SJCRH30 (cell line): Measurements from ENCODE around the gene TPK1. TPM values are rescaled to one million over a fixed set of nuclear protein-coding genes. Genes with fewer than 3 reads are reported as not detected.
A peak's percentile ranks its signal among the peaks of the same experiment; 100 is the strongest.

Experiments
- DNase-seq, 2 experiments: peaks; one replicate each; pipeline ENCODE4 v3.0.0-alpha.2; 2015 to 2020
- H3K27ac ChIP-seq: fragments of 250-450 bp; sonication (Bioruptor Pico); 2 replicates; pipeline ENCODE4 v1.5.1; 2020; ENCODE audit warnings: mild to moderate bottlenecking, moderate library complexity
- H3K27me3 ChIP-seq: fragments of 250-450 bp; sonication (Bioruptor Pico); 2 replicates; pipeline ENCODE4 v1.5.1; 2020; ENCODE audit warnings: mild to moderate bottlenecking, moderate library complexity
- H3K36me3 ChIP-seq: fragments of 250-450 bp; sonication (Bioruptor Pico); 2 replicates; pipeline ENCODE4 v1.5.1; 2020; ENCODE audit warnings: mild to moderate bottlenecking, moderate library complexity
- H3K4me1 ChIP-seq: fragments of 250-450 bp; sonication (Bioruptor Pico); 2 replicates; pipeline ENCODE4 v1.5.1; 2020; ENCODE audit warnings: mild to moderate bottlenecking, moderate library complexity
- H3K4me3 ChIP-seq: fragments of 250-450 bp; sonication (Bioruptor Pico); 2 replicates; pipeline ENCODE4 v1.5.1; 2020; ENCODE audit warnings: mild to moderate bottlenecking, moderate library complexity
- H3K9me3 ChIP-seq: fragments of 250-450 bp; sonication (Bioruptor Pico); replicated peaks from 2 replicates; pipeline ENCODE4 v1.5.1; 2020; ENCODE audit warnings: mild to moderate bottlenecking, moderate library complexity
- total RNA-seq: library from RNA; depleted of rRNA; stranded (reverse); fragments of >200 nt; shearing (Covaris generic); gene quantifications from 2 replicates; pipeline ENCODE4 v1.2.3, GENCODE V29; 2014

TPK1 gene
- total RNA-seq, 1 experiment from 2014 or later: 2.4 TPM

DNA sequence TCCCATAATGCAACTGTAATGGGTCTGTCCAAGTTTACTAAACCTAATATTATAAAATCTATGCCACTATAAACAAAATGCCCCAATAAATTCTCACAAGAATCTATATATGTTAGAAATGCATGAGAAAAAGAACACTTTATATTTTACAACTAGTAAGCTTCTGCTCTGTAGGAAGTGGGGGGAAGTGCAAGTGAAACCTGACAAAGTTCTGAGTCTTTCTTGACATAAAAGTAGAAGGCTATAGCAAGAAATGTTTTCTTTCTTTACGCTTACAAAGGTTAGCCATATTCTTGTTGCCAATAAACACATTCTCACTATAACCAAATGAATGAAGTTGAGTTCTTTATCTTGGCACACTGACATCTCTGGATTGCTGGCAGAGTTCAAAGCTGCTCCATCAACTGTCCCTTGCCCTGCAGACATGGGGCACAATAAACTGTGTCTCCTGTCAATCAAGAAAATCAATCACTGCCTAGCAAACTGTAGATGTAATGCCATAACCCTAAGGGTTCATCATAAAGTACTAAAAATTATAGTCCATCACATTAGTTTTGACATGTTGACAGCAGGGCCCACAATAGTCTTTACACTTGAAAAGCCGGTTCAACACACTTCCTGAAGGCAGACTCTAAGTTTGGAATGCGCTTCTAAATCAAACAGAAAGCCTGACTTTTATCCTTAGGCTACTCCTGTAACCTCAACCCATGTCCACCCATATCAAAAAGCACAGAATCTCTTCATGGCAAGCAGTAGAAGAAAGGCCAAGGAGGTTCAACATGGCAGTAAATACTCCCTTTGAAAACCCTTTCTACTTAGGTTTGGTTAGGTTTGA lies 58.6 kb downstream of the TPK1 start:
- Histone ChIP-seq H3K36me3 (no peaks in the 10 kb centered on the region), H3K4me3 (no peak overlapping the region), H3K9me3 (no peaks in the 10 kb centered on the region), H3K27me3 (no peaks in the 10 kb centered on the region), H3K4me1 (no peaks in the 10 kb centered on the region), H3K27ac (no peak overlapping the region)
- no peak for DNase-seq

DNA sequence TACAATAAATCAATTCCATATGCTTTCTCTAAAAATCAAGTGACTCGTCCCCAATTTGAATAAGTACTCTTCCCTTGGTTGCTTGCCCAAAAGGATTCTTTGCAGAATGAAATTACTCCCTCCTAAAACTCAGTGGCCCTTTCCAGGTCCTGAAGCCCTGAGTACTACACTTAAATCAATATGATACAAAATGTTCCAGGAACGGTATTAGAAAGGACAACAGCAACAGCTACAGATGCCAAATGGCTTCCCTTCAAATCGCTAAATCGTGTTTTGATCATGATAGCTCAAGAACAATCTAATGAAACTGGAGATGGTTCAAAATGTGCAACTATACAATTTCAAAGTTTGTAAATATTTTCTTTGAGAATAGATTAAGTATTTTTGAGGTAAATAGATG lies 59.4 kb downstream of the TPK1 start:
- no peaks in the 10 kb centered on the region for H3K4me1 ChIP-seq
- DNase-seq: no peak
- H3K36me3 ChIP-seq: no peaks in the 10 kb centered on the region
- no peak overlapping the region for H3K4me3 ChIP-seq
- no peaks in the 10 kb centered on the region for H3K9me3 ChIP-seq
- no peak overlapping the region for H3K27ac ChIP-seq
- no peaks in the 10 kb centered on the region for H3K27me3 ChIP-seq

DNA sequence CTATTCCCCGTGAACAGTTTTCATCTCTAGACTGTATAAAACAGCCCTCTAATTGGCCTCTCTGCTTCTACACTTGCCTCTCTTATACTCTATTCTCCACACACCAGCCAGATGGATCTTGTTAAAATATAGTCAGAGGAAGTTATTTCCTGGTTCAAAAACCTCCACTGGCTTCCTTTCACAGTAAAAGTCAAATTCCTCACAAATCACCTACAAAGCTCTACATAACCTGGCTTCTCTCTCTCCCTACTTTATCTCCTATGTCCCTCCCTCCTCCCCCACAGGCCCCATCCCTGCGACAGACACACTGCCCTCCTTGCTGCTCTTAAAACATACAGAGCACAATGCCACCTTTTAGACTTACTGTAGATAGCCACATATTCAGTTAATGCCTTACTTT lies 60.1 kb downstream of the TPK1 start:
- Histone ChIP-seq H3K4me1 (no peaks in the 10 kb centered on the region), H3K36me3 (no peaks in the 10 kb centered on the region), H3K27me3 (no peaks in the 10 kb centered on the region), H3K9me3 (no peaks in the 10 kb centered on the region), H3K27ac (no peak overlapping the region), H3K4me3 (no peak overlapping the region)
- no peak for DNase-seq

DNA sequence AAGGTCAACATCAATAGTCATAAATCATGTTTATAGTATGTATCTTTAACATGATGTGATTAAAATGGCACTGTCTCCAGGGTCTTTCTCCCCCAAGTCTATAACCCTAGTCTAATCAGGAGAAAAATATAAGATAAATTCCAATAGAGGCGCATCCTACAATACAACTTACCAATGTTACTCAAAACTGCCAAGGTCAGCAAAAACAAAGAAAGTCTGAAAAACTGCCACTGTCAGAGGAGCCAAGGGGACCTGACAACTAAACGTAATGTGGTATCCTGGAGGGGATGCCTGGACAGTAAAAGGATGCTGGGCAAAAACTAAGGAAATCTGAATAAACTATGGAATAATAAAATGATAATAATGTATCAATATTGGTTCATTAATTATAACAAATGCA lies 63.9 kb downstream of the TPK1 start:
- H3K4me3 ChIP-seq: no peak overlapping the region
- no peaks in the 10 kb centered on the region for H3K9me3 ChIP-seq
- DNase-seq: no peak
- no peaks in the 10 kb centered on the region for H3K4me1 ChIP-seq
- H3K27ac ChIP-seq: no peak overlapping the region
- H3K27me3 ChIP-seq: no peaks in the 10 kb centered on the region; the same call in 1 of the 2 replicates
- H3K36me3 ChIP-seq: no peaks in the 10 kb centered on the region

- no peaks in the 10 kb centered on the region; the same call in 1 of the 2 replicates for H3K27me3 ChIP-seq
- H3K27ac ChIP-seq: no peak overlapping the region
- H3K4me1 ChIP-seq: no peaks in the 10 kb centered on the region
- DNase-seq: no peak
- H3K4me3 ChIP-seq: no peak overlapping the region
- H3K9me3 ChIP-seq: no peaks in the 10 kb centered on the region
- H3K36me3 ChIP-seq: no peaks in the 10 kb centered on the region
Observed at GRCh38 chr7:144771174-144771573, 64.7 kb downstream of the TPK1 start.

DNA sequence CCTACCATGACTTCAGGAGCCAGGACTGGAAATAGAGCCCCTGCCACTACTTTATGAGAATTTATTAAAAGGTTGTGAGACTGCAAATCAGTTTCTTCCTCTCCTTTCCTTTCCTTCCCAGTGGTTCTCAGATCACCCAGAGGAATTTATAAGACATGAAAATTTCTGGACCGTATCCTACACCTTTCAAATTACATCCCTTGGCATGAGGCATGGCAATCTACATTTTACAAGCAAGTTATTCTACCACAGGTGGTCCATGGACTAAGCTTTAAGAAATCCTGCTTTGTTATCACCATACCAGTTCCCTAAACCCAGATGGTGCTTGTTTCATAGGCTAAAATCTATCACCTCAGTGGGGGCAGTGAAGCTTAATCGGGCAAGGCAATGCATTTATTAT lies 66.5 kb downstream of the TPK1 start:
- no peak for DNase-seq
- no peaks in the 10 kb centered on the region for H3K4me1 ChIP-seq
- no peaks in the 10 kb centered on the region for H3K36me3 ChIP-seq
- H3K4me3 ChIP-seq: no peak overlapping the region
- H3K27me3 ChIP-seq: peaks cover 5% of the 10 kb centered on the region; the same call in 1 of the 2 replicates
- H3K27ac ChIP-seq: no peak overlapping the region
- H3K9me3 ChIP-seq: no peaks in the 10 kb centered on the region

DNA sequence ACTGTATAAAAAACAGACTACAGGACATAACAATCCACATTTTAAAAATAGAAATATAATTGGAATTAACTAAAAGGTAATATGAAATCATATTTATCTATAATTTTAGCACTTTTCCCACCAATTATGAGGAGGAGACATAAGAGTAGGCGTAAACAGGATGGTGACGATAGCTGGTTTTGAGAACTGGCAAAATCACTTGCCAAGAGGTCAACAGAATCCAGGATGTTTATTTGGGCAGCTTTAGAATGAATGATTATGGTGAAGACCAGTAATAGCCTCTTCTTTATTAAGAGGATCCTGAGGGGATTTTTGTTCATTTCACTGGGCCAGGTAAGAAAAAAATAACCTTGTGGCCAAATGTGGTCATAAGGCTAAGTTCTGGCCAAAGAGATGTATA lies 67.2 kb downstream of the TPK1 start:
- H3K4me1 ChIP-seq: no peaks in the 10 kb centered on the region
- DNase-seq: no peak
- peaks cover 5% of the 10 kb centered on the region; the same call in 1 of the 2 replicates for H3K27me3 ChIP-seq
- no peak overlapping the region for H3K27ac ChIP-seq
- H3K4me3 ChIP-seq: no peak overlapping the region
- H3K36me3 ChIP-seq: no peaks in the 10 kb centered on the region
- H3K9me3 ChIP-seq: no peaks in the 10 kb centered on the region

GRCh38 chr7:144763291-144763690 lies 72.6 kb downstream of the TPK1 start:
- Histone ChIP-seq H3K27me3 (peaks cover 5% of the 10 kb centered on the region; the same call in 1 of the 2 replicates), H3K4me1 (no peaks in the 10 kb centered on the region), H3K9me3 (no peaks in the 10 kb centered on the region), H3K4me3 (no peak overlapping the region), H3K36me3 (no peaks in the 10 kb centered on the region), H3K27ac (no peak overlapping the region)
- DNase-seq: no peak

- Histone ChIP-seq H3K36me3 (no peaks in the 10 kb centered on the region), H3K9me3 (no peaks in the 10 kb centered on the region), H3K4me3 (no peak overlapping the region), H3K27me3 (peaks cover 5% of the 10 kb centered on the region; the same call in 1 of the 2 replicates), H3K27ac (no peak overlapping the region), H3K4me1 (no peaks in the 10 kb centered on the region)
- no peak for DNase-seq
Observed at GRCh38 chr7:144762853-144763252, 73.0 kb downstream of the TPK1 start.

DNA sequence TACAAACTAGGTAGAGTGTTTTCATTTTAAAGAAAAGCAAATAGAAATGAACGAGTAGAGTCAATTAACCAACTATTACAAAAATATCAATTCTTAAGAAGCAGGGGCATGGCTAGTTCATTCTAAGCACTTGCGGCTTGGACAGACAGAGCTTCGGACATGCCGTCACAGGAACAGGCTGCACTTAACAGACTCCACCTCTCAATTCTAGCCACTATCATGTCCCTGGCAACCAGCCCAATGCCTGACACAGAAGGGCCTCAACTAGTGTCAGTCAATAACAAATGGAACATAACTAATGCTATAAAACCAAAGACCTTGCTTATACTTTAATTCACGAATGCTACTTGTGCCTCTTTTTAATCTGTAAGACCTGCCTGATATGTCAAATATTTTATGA lies 74.4 kb downstream of the TPK1 start:
- Histone ChIP-seq H3K4me3 (no peak overlapping the region), H3K27me3 (0 out of 2 replicates have a peak, but pooled peaks cover 5% of the 10 kb centered on the region), H3K4me1 (no peaks in the 10 kb centered on the region), H3K36me3 (no peaks in the 10 kb centered on the region), H3K9me3 (no peaks in the 10 kb centered on the region), H3K27ac (no peak overlapping the region)
- DNase-seq: no peak

DNA sequence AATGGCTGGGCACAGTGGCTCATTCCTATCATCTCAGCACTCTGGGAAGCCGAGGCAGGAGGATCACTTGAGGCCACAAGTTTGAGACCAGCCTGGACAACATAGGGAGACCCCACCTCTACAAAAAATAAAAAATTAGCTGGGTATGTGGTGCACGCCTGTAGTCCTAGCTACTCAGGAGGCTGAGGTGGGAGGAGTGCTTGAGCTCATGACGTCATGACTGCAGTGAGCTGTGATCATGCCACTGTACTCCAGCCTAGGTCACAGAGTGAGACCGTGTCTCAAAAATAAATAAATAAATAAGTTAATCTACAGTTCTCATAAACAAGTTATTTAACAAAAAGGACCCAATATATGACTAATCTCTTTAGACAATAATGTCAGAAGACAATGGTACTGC lies 76.2 kb downstream of the TPK1 start:
- Histone ChIP-seq H3K27ac (no peak overlapping the region), H3K9me3 (no peaks in the 10 kb centered on the region), H3K4me1 (no peaks in the 10 kb centered on the region), H3K27me3 (no peaks in the 10 kb centered on the region), H3K36me3 (no peaks in the 10 kb centered on the region), H3K4me3 (no peak overlapping the region)
- no peak for DNase-seq

DNA sequence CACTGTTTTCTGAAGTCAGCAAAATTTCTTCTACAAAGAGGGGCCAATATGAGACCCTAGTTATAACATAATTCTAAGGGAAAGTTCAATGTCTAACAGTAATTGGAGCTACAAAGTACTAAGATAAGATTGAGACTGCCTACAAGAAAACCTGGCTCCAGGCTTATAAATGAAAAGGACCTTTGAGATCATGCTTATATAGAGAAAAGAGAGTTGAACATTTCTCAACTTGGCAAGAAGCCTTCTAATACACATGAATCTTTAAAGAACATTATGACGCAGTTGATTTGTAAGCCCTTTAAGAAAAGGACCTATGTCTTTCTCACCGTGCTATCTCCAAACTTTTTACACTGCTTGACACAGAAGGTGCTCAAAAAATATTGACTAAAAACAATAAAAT lies 87.9 kb downstream of the TPK1 start:
- Histone ChIP-seq H3K27me3 (peaks cover 5% of the 10 kb centered on the region; the same call in 1 of the 2 replicates), H3K4me1 (no peaks in the 10 kb centered on the region), H3K4me3 (no peak overlapping the region), H3K36me3 (no peaks in the 10 kb centered on the region), H3K27ac (no peak overlapping the region), H3K9me3 (no peaks in the 10 kb centered on the region)
- no peak for DNase-seq

- Histone ChIP-seq H3K27ac (no peak overlapping the region), H3K36me3 (no peaks in the 10 kb centered on the region), H3K9me3 (no peaks in the 10 kb centered on the region), H3K4me3 (no peak overlapping the region), H3K27me3 (no peaks in the 10 kb centered on the region), H3K4me1 (peaks cover 6% of the 10 kb centered on the region)
- DNase-seq: peak in 1 of 2 experiments; percentile 44
Observed at GRCh38 chr7:144738708-144739314, 97.0 kb downstream of the TPK1 start.

DNA sequence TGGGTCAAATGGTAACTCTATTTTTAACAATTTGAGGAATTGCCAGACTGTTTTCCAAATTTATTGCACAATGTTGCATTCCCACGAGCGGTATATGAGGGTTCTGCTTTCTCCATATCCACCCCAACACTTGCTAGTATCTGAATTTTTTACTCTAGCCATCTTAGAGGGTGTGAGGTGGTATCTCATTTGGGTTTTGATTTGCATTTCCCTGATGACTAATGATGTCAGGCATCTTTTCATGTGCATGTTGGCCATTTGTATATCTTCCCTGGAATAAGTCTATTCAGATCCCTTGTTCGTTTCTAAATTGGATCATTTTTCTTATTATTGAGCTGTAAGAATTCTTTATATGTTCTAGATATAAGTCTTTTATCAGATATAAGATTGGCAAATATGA lies 97.7 kb downstream of the TPK1 start:
- Histone ChIP-seq H3K4me3 (no peak overlapping the region), H3K36me3 (no peaks in the 10 kb centered on the region), H3K27me3 (no peaks in the 10 kb centered on the region), H3K4me1 (peaks cover 6% of the 10 kb centered on the region), H3K9me3 (no peaks in the 10 kb centered on the region), H3K27ac (no peak overlapping the region)
- no peak for DNase-seq

- Histone ChIP-seq H3K27ac (no peak overlapping the region), H3K27me3 (no peaks in the 10 kb centered on the region), H3K9me3 (no peaks in the 10 kb centered on the region), H3K36me3 (no peaks in the 10 kb centered on the region), H3K4me1 (peaks cover 6% of the 10 kb centered on the region), H3K4me3 (no peak overlapping the region)
- no peak for DNase-seq
Observed at GRCh38 chr7:144736880-144737493, 98.9 kb downstream of the TPK1 start.
